ENCODE results near the gene INPP5A. TPM values are rescaled to one million over a fixed set of nuclear protein-coding genes. Genes with fewer than 3 reads are reported as not detected.

Gene INPP5A
- total RNA-seq, 4 donors from 2014 or later: 16.9 to 58.2 (median 29.5) TPM

DNA sequence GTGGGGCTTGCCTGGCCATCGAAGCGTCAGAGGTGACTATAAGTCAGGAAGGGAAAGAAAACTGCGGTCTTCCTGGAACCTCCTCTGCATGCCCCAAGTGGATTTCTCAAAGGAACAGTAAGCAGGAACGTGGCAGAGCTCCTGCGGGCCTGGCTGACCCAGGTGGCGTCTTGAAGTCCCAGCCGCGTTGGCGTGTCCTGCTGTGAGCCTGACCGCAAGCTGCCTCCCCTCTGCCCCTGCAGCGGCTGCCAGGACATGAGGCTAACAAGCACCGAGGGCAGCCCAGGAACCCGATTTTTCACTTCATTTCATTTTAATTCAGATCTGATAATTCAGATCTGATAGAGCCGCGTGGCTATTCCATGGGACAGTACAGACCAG is 193.0 kb downstream of the INPP5A start:
- WGBS, 2 donors: 86 to 94% methylated on average over 10 to 11 of the region's 15 CpGs
- H3K27me3 ChIP-seq: no peaks in the 10 kb centered on the region
- DNase-seq: no peak
- peaks cover 0 to 65% (median 0%) of the 10 kb centered on the region in 3 donors for H3K36me3 ChIP-seq
- no peak overlapping the region for H3K4me3 ChIP-seq
- H3K27ac ChIP-seq: no peak overlapping the region
- TF ChIP-seq POLR2A (IDR thresholded peaks at IDR 0.05): no peak
- TF ChIP-seq, protein P1, sequence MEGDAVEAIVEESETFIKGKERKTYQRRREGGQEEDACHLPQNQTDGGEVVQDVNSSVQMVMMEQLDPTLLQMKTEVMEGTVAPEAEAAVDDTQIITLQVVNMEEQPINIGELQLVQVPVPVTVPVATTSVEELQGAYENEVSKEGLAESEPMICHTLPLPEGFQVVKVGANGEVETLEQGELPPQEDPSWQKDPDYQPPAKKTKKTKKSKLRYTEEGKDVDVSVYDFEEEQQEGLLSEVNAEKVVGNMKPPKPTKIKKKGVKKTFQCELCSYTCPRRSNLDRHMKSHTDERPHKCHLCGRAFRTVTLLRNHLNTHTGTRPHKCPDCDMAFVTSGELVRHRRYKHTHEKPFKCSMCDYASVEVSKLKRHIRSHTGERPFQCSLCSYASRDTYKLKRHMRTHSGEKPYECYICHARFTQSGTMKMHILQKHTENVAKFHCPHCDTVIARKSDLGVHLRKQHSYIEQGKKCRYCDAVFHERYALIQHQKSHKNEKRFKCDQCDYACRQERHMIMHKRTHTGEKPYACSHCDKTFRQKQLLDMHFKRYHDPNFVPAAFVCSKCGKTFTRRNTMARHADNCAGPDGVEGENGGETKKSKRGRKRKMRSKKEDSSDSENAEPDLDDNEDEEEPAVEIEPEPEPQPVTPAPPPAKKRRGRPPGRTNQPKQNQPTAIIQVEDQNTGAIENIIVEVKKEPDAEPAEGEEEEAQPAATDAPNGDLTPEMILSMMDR (IDR thresholded peaks at IDR 0.05): no peak
- intact Hi-C loops (cut with DNase I): no loop called here
- H3K9me3 ChIP-seq: no peaks in the 10 kb centered on the region
- H3K4me1 ChIP-seq: no peaks in the 10 kb centered on the region

- Histone ChIP-seq H3K36me3 (peaks cover 0 to 59% (median 0%) of the 10 kb centered on the region in 3 donors), H3K4me3 (no peak overlapping the region), H3K27ac (no peak overlapping the region), H3K27me3 (no peaks in the 10 kb centered on the region), H3K9me3 (no peaks in the 10 kb centered on the region), H3K4me1 (no peaks in the 10 kb centered on the region)
- intact Hi-C loops (cut with DNase I): no loop called here
- no peak for DNase-seq
- WGBS, 2 donors: 87 to 92% methylated on average over 2 to 3 of the region's 20 CpGs
- no peak for TF ChIP-seq POLR2A (IDR thresholded peaks at IDR 0.05)
- TF ChIP-seq, protein P1 (IDR thresholded peaks at IDR 0.05): no peak
Observed at GRCh38 chr10:132732518-132732917, 194.9 kb downstream of the INPP5A start.

- TF ChIP-seq, protein P1 (IDR thresholded peaks at IDR 0.05): no peak
- TF ChIP-seq POLR2A (IDR thresholded peaks at IDR 0.05): no peak
- no peak overlapping the region for H3K4me3 ChIP-seq
- no peaks in the 10 kb centered on the region for H3K9me3 ChIP-seq
- WGBS, 2 donors: 75 to 93% methylated on average over 3 to 6 of the region's 19 CpGs
- H3K27me3 ChIP-seq: no peaks in the 10 kb centered on the region
- H3K4me1 ChIP-seq: no peaks in the 10 kb centered on the region
- H3K27ac ChIP-seq: no peak overlapping the region
- DNase-seq: no peak
- H3K36me3 ChIP-seq: peaks cover 0 to 45% (median 0%) of the 10 kb centered on the region in 3 donors
- intact Hi-C loops (cut with DNase I): no loop called here
Observed at GRCh38 chr10:132733926-132734325, 196.3 kb downstream of the INPP5A start.

GRCh38 chr10:132735341-132735775 is 197.8 kb downstream of the INPP5A start:
- DNase-seq: no peak
- Histone ChIP-seq H3K27ac (no peak overlapping the region), H3K4me1 (no peaks in the 10 kb centered on the region), H3K4me3 (no peak overlapping the region), H3K36me3 (peaks cover 0 to 45% (median 0%) of the 10 kb centered on the region in 3 donors), H3K9me3 (no peaks in the 10 kb centered on the region), H3K27me3 (no peaks in the 10 kb centered on the region)
- intact Hi-C loops (cut with DNase I): no loop called here
- TF ChIP-seq, protein P1 (IDR thresholded peaks at IDR 0.05): no peak
- no peak for TF ChIP-seq POLR2A (IDR thresholded peaks at IDR 0.05)
- 82 to 100% methylated on average over 2 to 11 of the region's 19 CpGs for WGBS, 2 donors

- DNase-seq: no peak
- 90 to 93% methylated on average over 9 to 11 of the region's 24 CpGs for WGBS, 2 donors
- H3K36me3 ChIP-seq: peaks cover 0 to 41% (median 0%) of the 10 kb centered on the region in 3 donors
Observed at GRCh38 chr10:132735923-132736391, 198.4 kb downstream of the INPP5A start.

More at GRCh38 chr10:132735923-132736391, 198.4 kb downstream of the INPP5A start:
- Histone ChIP-seq H3K4me3 (no peak overlapping the region), H3K27ac (no peak overlapping the region), H3K9me3 (no peaks in the 10 kb centered on the region), H3K4me1 (no peaks in the 10 kb centered on the region), H3K27me3 (no peaks in the 10 kb centered on the region)
- intact Hi-C loops (cut with DNase I): no loop called here
- TF ChIP-seq POLR2A (IDR thresholded peaks at IDR 0.05): no peak
- TF ChIP-seq, protein P1 (IDR thresholded peaks at IDR 0.05): no peak
